Gastrocnemius medialis (tissue), 4 donors: ENCODE measurements around the gene ZC3H7B. TPM values are rescaled to one million over a fixed set of nuclear protein-coding genes. Genes with fewer than 3 reads are reported as not detected.

Experiments used
- ATAC-seq, 2 donors: fragments of 150-250 bp; one replicate each; pipeline ENCODE4 v1.9.1; 2016
- DNase-seq, 2 donors: peaks; one replicate each; pipeline ENCODE4 v3.0.0-alpha.2; 2019
- H3K27ac ChIP-seq, 4 donors: fragments of 200-600 bp; sonication (generic); 1 replicate in 1 of 4; 2 replicates in 3 of 4; pipeline ENCODE4 v1.5.1; 2016 to 2018; ENCODE audit warnings: mild to moderate bottlenecking in 2 of 4, moderate library complexity in 1 of 4
- H3K27me3 ChIP-seq, 3 donors: fragments of 200-600 bp; sonication (generic) in 2 of 3; 1 replicate in 1 of 3; 2 replicates in 2 of 3; pipeline versions ENCODE4 v1.5.1 to v1.6.0; 2016 to 2019; ENCODE audit warnings: mild to moderate bottlenecking in 1 of 3, moderate library complexity in 1 of 3
- H3K36me3 ChIP-seq, 2 donors: fragments of 200-600 bp; sonication (generic) in 1 of 2; one replicate each; pipeline ENCODE4 v1.5.1; 2017 to 2018
- H3K4me1 ChIP-seq, 2 donors: fragments of 200-600 bp; sonication (generic) in 1 of 2; one replicate each; pipeline ENCODE4 v1.5.1; 2016 to 2017; ENCODE audit warnings: mild to moderate bottlenecking in 2 of 2
- H3K4me3 ChIP-seq, 4 donors: fragments of 200-600 bp; sonication (generic) in 3 of 4; 1 replicate in 1 of 4; 2 replicates in 3 of 4; pipeline ENCODE4 v1.5.1; 2016 to 2019; ENCODE audit warnings: mild to moderate bottlenecking in 2 of 4
- H3K9me3 ChIP-seq, 3 donors: fragments of 200-600 bp; sonication (generic) in 2 of 3; 1 replicate in 1 of 3; 2 replicates in 2 of 3; pipeline ENCODE4 v1.5.1; 2016 to 2019
- POLR2A ChIP-seq, 2 donors: fragments of 450-650 bp; IDR thresholded peaks; one replicate each; pipeline ENCODE4 v1.6.1; 2017; ENCODE audit warnings: antibody characterized with exemption in 2 of 2, mild to moderate bottlenecking in 2 of 2, moderate library complexity in 2 of 2
- in situ Hi-C, 4 donors: fragments of 200-750 bp; cut with MboI; loops; one replicate each; pipeline versions ENCODE4 v1.15.0 to v1.8.0; 2017; ENCODE audit warnings: low sequenced_read_pairs in 4 of 4
- intact Hi-C: fragments of 100-400 bp; cut with DNase I; formaldehyde crosslinking; loops from one replicate; pipeline ENCODE4 v1.15.1; 2023; ENCODE audit warnings: low total_unique reads
- total RNA-seq, 4 donors: library from RNA; depleted of rRNA; stranded (reverse); fragments of >200 nt; gene quantifications; one replicate each; pipeline versions ENCODE4 v1.1.0 to v1.2.3, GENCODE V29; 2016
- TF ChIP-seq, protein P1 (sequence below), 5 experiments: fragments of 450-650 bp in 3 of 5; fragments of 200-600 bp in 2 of 5; sonication (generic) in 2 of 5; IDR thresholded peaks in 4 of 5; conservative IDR thresholded peaks in 1 of 5; 1 replicate in 4 of 5; 2 replicates in 1 of 5; pipeline ENCODE4 v1.5.1; 2016 to 2019; ENCODE audit warnings: antibody characterized with exemption in 5 of 5, mild to moderate bottlenecking in 3 of 5, moderate library complexity in 3 of 5

ZC3H7B gene
- total RNA-seq, 4 donors from 2014 or later, result 17.0 to 22.6 (median 20.5) TPM

DNA sequence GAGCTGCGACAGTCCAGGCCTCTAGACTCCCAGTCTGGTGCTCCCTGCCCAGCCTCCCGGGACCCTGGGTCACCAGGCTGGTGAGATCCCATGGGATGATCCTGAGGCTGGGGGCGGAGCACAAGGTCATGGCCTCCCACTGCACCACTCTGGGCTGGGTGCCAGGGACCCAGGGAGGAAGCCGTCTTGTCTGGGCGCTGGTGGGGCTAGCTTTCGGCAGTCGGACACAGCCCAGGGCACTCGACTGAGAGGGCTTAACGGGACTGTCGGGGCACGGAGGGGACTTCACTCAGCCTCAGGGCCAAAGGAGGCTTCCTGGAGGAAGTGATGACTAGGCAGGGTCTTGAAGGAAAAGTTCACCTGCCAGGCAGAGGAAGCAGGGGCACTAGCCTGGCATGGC is 39.0 kb downstream of the ZC3H7B start:
- intact Hi-C loops (no loop called here), in situ Hi-C loops (no loop called here)
- Histone ChIP-seq H3K4me1 (no peaks in the 10 kb centered on the region), H3K27me3 (no peaks in the 10 kb centered on the region), H3K4me3 (no peak overlapping the region), H3K9me3 (no peaks in the 10 kb centered on the region), H3K36me3 (peaks cover 0 to 60% of the 10 kb centered on the region in 2 donors), H3K27ac (no peak overlapping the region)
- ATAC-seq (no peak), DNase-seq (no peak)
- TF ChIP-seq, protein P1, sequence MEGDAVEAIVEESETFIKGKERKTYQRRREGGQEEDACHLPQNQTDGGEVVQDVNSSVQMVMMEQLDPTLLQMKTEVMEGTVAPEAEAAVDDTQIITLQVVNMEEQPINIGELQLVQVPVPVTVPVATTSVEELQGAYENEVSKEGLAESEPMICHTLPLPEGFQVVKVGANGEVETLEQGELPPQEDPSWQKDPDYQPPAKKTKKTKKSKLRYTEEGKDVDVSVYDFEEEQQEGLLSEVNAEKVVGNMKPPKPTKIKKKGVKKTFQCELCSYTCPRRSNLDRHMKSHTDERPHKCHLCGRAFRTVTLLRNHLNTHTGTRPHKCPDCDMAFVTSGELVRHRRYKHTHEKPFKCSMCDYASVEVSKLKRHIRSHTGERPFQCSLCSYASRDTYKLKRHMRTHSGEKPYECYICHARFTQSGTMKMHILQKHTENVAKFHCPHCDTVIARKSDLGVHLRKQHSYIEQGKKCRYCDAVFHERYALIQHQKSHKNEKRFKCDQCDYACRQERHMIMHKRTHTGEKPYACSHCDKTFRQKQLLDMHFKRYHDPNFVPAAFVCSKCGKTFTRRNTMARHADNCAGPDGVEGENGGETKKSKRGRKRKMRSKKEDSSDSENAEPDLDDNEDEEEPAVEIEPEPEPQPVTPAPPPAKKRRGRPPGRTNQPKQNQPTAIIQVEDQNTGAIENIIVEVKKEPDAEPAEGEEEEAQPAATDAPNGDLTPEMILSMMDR (IDR thresholded peaks at IDR 0.05 in 4 of 5, conservative IDR thresholded peaks at IDR 0.05 in 1 of 5), result no peak

GRCh38 chr22:41341012-41341411 is 39.7 kb downstream of the ZC3H7B start:
- no peak for ATAC-seq
- Histone ChIP-seq H3K36me3 (peaks cover 0 to 61% of the 10 kb centered on the region in 2 donors), H3K27ac (no peak overlapping the region), H3K9me3 (no peaks in the 10 kb centered on the region), H3K27me3 (no peaks in the 10 kb centered on the region), H3K4me1 (no peaks in the 10 kb centered on the region), H3K4me3 (no peak overlapping the region)
- TF ChIP-seq POLR2A (IDR thresholded peaks at IDR 0.05), result no peak
- TF ChIP-seq, protein P1 (IDR thresholded peaks at IDR 0.05 in 4 of 5, conservative IDR thresholded peaks at IDR 0.05 in 1 of 5), result no peak
- in situ Hi-C loops, result no loop called here
- intact Hi-C loops, result no loop called here
- no peak for DNase-seq

DNA sequence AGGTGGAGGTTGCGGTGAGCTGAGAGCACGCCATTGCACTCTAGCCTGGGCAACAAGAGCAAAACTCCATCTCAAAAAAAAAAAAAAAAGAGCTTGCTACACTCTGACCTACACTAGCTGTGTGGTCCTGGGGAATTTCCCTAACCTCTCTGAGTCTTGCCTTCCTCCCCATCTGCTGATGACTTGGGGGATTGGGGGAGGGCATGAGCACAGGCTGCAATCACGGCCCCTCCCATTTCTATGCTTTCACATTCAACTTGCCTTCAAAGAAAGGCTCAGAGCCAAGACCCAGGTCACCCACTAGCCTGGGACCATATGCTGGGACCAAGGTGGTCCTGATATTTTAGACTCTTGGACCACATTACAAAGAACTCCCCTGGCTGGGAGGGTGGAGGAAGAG is 40.7 kb downstream of the ZC3H7B start:
- in situ Hi-C loops, result no loop called here
- Histone ChIP-seq H3K4me1 (peaks cover 0 to 1% of the 10 kb centered on the region in 2 donors), H3K4me3 (no peak overlapping the region), H3K27ac (no peak overlapping the region), H3K36me3 (peaks cover 0 to 70% of the 10 kb centered on the region in 2 donors), H3K27me3 (no peaks in the 10 kb centered on the region), H3K9me3 (no peaks in the 10 kb centered on the region)
- TF ChIP-seq, protein P1 (IDR thresholded peaks at IDR 0.05 in 4 of 5, conservative IDR thresholded peaks at IDR 0.05 in 1 of 5), result no peak
- TF ChIP-seq POLR2A (IDR thresholded peaks at IDR 0.05), result no peak
- DNase-seq (no peak), ATAC-seq (no peak)
- intact Hi-C loops, result no loop called here

DNA sequence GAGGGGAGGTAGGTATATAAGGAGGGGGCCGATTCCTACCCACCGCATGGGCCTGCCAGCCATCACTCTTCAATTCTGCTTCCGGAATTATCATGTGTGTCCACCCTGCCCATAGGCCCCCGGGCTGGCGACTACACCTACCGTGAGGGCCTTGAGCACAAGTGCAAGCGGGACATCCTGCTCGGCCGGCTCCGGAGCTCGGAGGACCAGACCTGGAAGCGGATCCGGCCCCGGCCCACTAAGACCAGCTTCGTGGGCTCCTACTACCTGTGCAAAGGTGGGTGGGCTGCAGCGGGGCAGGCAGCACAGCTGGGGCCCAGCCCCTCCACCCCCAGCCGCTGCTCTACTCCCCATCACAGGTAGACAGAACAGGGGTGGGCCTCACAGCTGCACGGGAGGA is 42.0 kb downstream of the ZC3H7B start:
- in situ Hi-C loops, result no loop called here
- Histone ChIP-seq H3K9me3 (no peaks in the 10 kb centered on the region), H3K27me3 (no peaks in the 10 kb centered on the region), H3K27ac (no peak overlapping the region), H3K4me3 (no peak overlapping the region), H3K4me1 (peaks cover 3 to 8% of the 10 kb centered on the region in 2 donors), H3K36me3 (peaks cover 0 to 83% of the 10 kb centered on the region in 2 donors)
- intact Hi-C loops, result no loop called here
- DNase-seq (no peak), ATAC-seq (no peak)
- no peak for TF ChIP-seq POLR2A (IDR thresholded peaks at IDR 0.05)
- TF ChIP-seq, protein P1 (IDR thresholded peaks at IDR 0.05 in 4 of 5, conservative IDR thresholded peaks at IDR 0.05 in 1 of 5), result no peak

GRCh38 chr22:41343717-41344116 is 42.4 kb downstream of the ZC3H7B start:
- Histone ChIP-seq H3K27me3 (no peaks in the 10 kb centered on the region), H3K4me3 (no peak overlapping the region), H3K27ac (no peak overlapping the region), H3K4me1 (peaks cover 3 to 8% of the 10 kb centered on the region in 2 donors), H3K9me3 (no peaks in the 10 kb centered on the region), H3K36me3 (peaks cover 0 to 87% of the 10 kb centered on the region in 2 donors)
- intact Hi-C loops (no loop called here), in situ Hi-C loops (no loop called here)
- TF ChIP-seq, protein P1 (IDR thresholded peaks at IDR 0.05 in 4 of 5, conservative IDR thresholded peaks at IDR 0.05 in 1 of 5), result no peak
- TF ChIP-seq POLR2A (IDR thresholded peaks at IDR 0.05), result no peak
- ATAC-seq (no peak), DNase-seq (no peak)
